B cell (primary cell): ENCODE results near the gene GABPB1.

ENCODE experiments used
- CTCF ChIP-seq: fragments of 200-600 bp; IDR thresholded peaks from one replicate; pipeline ENCODE4 v1.8.0; 2022; ENCODE audit warnings: antibody characterized with exemption, mild to moderate bottlenecking
- EZH2 ChIP-seq: IDR thresholded peaks from 2 replicates; pipeline ENCODE4 v1.6.1; 2012; ENCODE audit warnings: borderline replicate concordance, low read depth, mild to moderate bottlenecking, moderate library complexity, low read length; ENCODE audit not compliant: insufficient read depth, poor library complexity, severe bottlenecking

GRCh38 chr15:50238255-50238654 lies 116.7 kb downstream of the GABPB1 start:
- TF ChIP-seq CTCF (no peak), EZH2 (no peak)
